NCI-H446 (cell line): ENCODE measurements around the gene CFAP65.

Source experiments
- DNase-seq, 2 experiments: peaks; one replicate each; lab custom pipeline; 2025; lab: John Stamatoyannopoulos, UW

CFAP65 gene

GRCh38 chr2:219032051-219032745 is 9.1 kb downstream of the CFAP65 start:
- no peak for DNase-seq

- DNase-seq = no peak
Measured at GRCh38 chr2:219031005-219031738, 10.1 kb downstream of the CFAP65 start.

- DNase-seq = no peak
Measured at GRCh38 chr2:219030177-219030940, 11.0 kb downstream of the CFAP65 start.

- peak; percentile 34 to 76 for DNase-seq
Measured at GRCh38 chr2:219029829-219030165, 11.5 kb downstream of the CFAP65 start.

GRCh38 chr2:219028996-219029828 is 12.1 kb downstream of the CFAP65 start:
- no peak for DNase-seq

- DNase-seq = no peak
Measured at GRCh38 chr2:219028141-219028540, 13.2 kb downstream of the CFAP65 start.

GRCh38 chr2:219027511-219028055 is 13.7 kb downstream of the CFAP65 start:
- no peak for DNase-seq

- no peak for DNase-seq
Measured at GRCh38 chr2:219026946-219027345, 14.4 kb downstream of the CFAP65 start.

- no peak for DNase-seq
Measured at GRCh38 chr2:219025637-219026585, 15.4 kb downstream of the CFAP65 start.

GRCh38 chr2:219024059-219024458 is 17.3 kb downstream of the CFAP65 start:
- DNase-seq = no peak

- DNase-seq = no peak
Measured at GRCh38 chr2:219023045-219023605, 18.2 kb downstream of the CFAP65 start.

- DNase-seq = no peak
Measured at GRCh38 chr2:219022616-219023015, 18.7 kb downstream of the CFAP65 start.

GRCh38 chr2:219022041-219022440 is 19.3 kb downstream of the CFAP65 start:
- no peak for DNase-seq

- DNase-seq = no peak
Measured at GRCh38 chr2:219021591-219021990, 19.7 kb downstream of the CFAP65 start.

GRCh38 chr2:219020604-219021365 is 20.5 kb downstream of the CFAP65 start:
- peak in 1 of 2 experiments; percentile 82 for DNase-seq

GRCh38 chr2:219019436-219019835 is 21.9 kb downstream of the CFAP65 start:
- no peak for DNase-seq

GRCh38 chr2:219018726-219019125 is 22.6 kb downstream of the CFAP65 start:
- no peak for DNase-seq

- no peak for DNase-seq
Measured at GRCh38 chr2:219018286-219018685, 23.0 kb downstream of the CFAP65 start.

GRCh38 chr2:219017201-219017931 is 23.9 kb downstream of the CFAP65 start:
- peak; percentile 83 to 96 for DNase-seq
